Stimulated activated CD8-positive, alpha-beta memory T cell treated with anti-CD3 and anti-CD28 coated beads, Interleukin-15, amount 100 ng/mL, for 1 hour (primary cell): ENCODE measurements around the gene RBMS2.

ENCODE experiments used
- DNase-seq: peaks from one replicate; pipeline ENCODE4 v3.0.0-alpha.2; 2020; ENCODE audit warnings: low read depth

Gene RBMS2

GRCh38 chr12:56585098-56585497 is 63.5 kb downstream of the RBMS2 start:
- DNase-seq: no peak

GRCh38 chr12:56589783-56590182 is 68.2 kb downstream of the RBMS2 start:
- no peak for DNase-seq

GRCh38 chr12:56590237-56590830 is 68.7 kb downstream of the RBMS2 start:
- DNase-seq: no peak

- DNase-seq: no peak
Measured at GRCh38 chr12:56591126-56591525, 69.5 kb downstream of the RBMS2 start.

- DNase-seq: no peak
Measured at GRCh38 chr12:56591961-56592360, 70.3 kb downstream of the RBMS2 start.

- DNase-seq: peak; percentile 30
Measured at GRCh38 chr12:56593909-56594621, 72.4 kb downstream of the RBMS2 start.

GRCh38 chr12:56596815-56597214 is 75.2 kb downstream of the RBMS2 start:
- DNase-seq: no peak

GRCh38 chr12:56599041-56599440 is 77.4 kb downstream of the RBMS2 start:
- DNase-seq: no peak

- DNase-seq: no peak
Measured at GRCh38 chr12:56599797-56600196, 78.2 kb downstream of the RBMS2 start.

GRCh38 chr12:56600753-56601152 is 79.1 kb downstream of the RBMS2 start:
- no peak for DNase-seq

- DNase-seq: no peak
Measured at GRCh38 chr12:56601503-56601902, 79.9 kb downstream of the RBMS2 start.

- no peak for DNase-seq
Measured at GRCh38 chr12:56602239-56602638, 80.6 kb downstream of the RBMS2 start.

- no peak for DNase-seq
Measured at GRCh38 chr12:56604355-56604754, 82.7 kb downstream of the RBMS2 start.

GRCh38 chr12:56614627-56615026 is 93.0 kb downstream of the RBMS2 start:
- DNase-seq: no peak

- DNase-seq: no peak
Measured at GRCh38 chr12:56616244-56616643, 94.6 kb downstream of the RBMS2 start.

- DNase-seq: no peak
Measured at GRCh38 chr12:56616925-56617324, 95.3 kb downstream of the RBMS2 start.

GRCh38 chr12:56622535-56622934 is 100.9 kb downstream of the RBMS2 start:
- no peak for DNase-seq

- no peak for DNase-seq
Measured at GRCh38 chr12:56626701-56627100, 105.1 kb downstream of the RBMS2 start.

GRCh38 chr12:56628671-56629458 is 107.2 kb downstream of the RBMS2 start:
- peak; percentile 49 for DNase-seq

- DNase-seq: peak; percentile 8
Measured at GRCh38 chr12:56629459-56630179, 108.0 kb downstream of the RBMS2 start.

- peak; percentile 70 for DNase-seq
Measured at GRCh38 chr12:56630180-56630632, 108.6 kb downstream of the RBMS2 start, which contains the start of gene BAZ2A. Gene BAZ2A, minus strand, starts transcription at chr12:56630326. Its CDS starts 12,796 bp downstream, at chr12:56617530.
